Head of caudate nucleus (tissue), 42 donors: Measurements from ENCODE around the gene PRPF6.
A peak's percentile ranks its signal among the peaks of the same experiment; 100 is the strongest.
"Not testable (repeated sequence)": the region's sequence is repeated elsewhere in the genome, so short reads cannot be mapped to it uniquely, and the experiment has no call there.

ENCODE experiments used
- DNase-seq, 42 donors: peaks; one replicate each; pipeline versions ENCODE4 v3.0.0 to v3.0.0-alpha.2; 2020 to 2021; ENCODE audit warnings: mixed read lengths in 7 of 42
- intact Hi-C: fragments of 100-400 bp; cut with DNase I; formaldehyde crosslinking; loops from one replicate; pipeline ENCODE4 v1.15.0; 2022

Gene PRPF6

GRCh38 chr20:63968928-63969760 is 11.8 kb upstream of the PRPF6 start:
- intact Hi-C loops, result no loop called here
- peak in 9 of 42 donors; percentile 4 to 62 (median 40) for DNase-seq

GRCh38 chr20:63969838-63970713 is 10.9 kb upstream of the PRPF6 start, which contains the start of gene ZNF512B:
Gene ZNF512B (minus strand): TSS chr20:63969930. CDS start chr20:63967950, 1,980 bp downstream.
- peak in 32 of 42 donors; percentile 47 to 84 (median 68) for DNase-seq
- intact Hi-C loops, result loop anchor here (5.0 kb wide), 1 partner anchor 428 kb away; no protein-coding TSS in a partner anchor

DNA sequence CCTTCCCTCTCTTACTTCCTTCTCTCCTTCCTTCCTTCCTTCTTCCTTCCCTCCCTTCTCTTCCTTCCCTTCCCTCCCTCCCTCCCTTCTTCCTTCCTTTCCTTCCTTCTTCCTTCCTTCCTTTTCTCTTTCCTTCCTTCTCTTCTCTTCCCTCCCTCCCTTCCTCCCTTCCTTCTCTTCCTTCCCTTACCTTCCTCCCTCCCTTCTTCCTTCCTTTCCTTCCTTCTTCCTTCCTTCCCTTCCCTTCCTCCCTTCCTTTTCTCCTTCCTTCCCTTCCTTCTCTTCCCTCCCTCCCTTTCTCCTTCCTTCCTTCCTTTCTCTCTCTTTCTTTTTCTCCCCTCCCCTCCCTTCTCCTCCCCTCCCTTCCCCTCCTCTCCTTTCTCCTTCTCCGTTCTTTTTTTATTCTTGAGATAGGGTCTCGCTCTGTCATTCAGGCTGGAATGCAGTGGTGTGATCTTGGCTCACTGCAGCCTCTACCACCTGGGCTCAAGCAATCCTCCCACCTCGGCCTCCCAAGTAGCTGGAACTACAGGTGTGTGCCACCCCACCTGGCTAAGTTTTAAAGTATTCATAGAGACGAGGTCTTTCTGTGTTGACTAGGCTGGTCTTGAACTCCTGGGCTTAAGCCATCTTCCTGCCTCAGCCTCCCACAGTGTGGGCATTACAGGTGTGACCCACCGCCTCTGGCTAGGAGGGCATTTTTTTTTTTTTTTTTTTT is 10.1 kb upstream of the PRPF6 start:
- DNase-seq, result peak in 1 of 42 donors; percentile 10
- intact Hi-C loops, result loop anchor here (5.0 kb wide), 1 partner anchor 429 kb away; no protein-coding TSS in a partner anchor

- intact Hi-C loops, result loop anchor here (5.0 kb wide), 1 partner anchor 430 kb away; no protein-coding TSS in a partner anchor
- DNase-seq, result peak in 1 of 42 donors; percentile 8
These were observed 9.0 kb upstream of the PRPF6 start for GRCh38 chr20:63971960-63972311.

DNA sequence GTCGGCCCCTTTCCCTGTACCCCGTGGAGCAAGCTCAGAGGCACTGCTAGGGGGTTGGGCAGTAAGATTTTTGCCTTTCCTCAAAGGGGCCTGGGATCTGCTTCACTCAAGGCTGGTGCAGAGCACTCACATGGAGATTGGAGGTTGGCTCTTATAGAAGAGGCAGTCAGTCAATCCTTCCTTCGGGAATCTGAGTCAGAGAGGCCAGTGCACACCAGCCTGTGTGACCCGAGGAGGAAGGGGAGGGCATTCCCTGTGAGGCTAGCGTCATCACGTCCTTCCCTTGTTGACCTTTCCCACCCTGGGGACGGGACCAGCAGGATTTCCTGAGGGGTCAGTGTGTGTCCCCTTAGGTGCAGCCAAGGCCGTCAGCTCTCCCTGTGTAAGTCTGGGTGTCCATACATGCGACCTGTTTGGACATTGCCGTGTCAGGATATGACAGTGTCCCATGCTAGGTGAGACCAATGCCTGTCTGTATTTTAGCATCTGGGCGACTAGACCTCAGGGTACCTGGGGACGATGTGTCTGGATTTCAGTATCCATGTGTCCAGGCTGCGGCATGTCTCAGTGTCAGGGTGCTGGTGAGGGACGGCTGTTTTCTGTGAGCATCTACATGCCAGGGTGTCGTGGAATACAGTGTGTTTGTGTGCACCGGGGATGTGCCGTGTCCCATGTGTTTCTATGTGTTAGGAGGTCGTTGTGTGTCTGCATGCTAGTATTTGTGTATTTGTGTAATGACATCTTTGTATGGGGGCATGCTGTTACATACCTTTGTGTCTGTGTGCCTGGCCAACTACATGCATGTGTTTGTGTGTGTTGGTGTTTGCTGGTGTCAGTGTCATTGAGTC is 8.4 kb upstream of the PRPF6 start:
- peak in 1 of 42 donors; percentile 15 for DNase-seq
- intact Hi-C loops, result loop anchor here (5.0 kb wide), 1 partner anchor 430 kb away; no protein-coding TSS in a partner anchor

DNA sequence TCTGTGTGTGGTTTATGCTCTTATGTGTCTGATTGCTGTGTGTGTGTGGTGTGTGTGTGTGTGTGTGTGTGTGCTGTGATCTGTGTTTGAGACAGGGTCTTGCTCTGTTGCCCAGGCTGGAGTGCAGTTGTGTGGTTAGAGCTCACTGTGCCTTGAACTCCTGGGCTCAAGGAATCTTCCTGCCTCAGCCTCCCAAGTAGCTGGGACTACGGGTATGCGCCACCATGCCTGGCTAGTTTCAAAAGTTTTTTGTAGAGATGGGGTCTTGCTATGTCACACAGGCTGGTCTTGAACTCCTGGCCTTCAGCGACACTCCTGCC is 7.8 kb upstream of the PRPF6 start:
- intact Hi-C loops, result loop anchor here (5.0 kb wide), 1 partner anchor 431 kb away; no protein-coding TSS in a partner anchor
- DNase-seq, result peak in 1 of 42 donors; percentile 14

DNA sequence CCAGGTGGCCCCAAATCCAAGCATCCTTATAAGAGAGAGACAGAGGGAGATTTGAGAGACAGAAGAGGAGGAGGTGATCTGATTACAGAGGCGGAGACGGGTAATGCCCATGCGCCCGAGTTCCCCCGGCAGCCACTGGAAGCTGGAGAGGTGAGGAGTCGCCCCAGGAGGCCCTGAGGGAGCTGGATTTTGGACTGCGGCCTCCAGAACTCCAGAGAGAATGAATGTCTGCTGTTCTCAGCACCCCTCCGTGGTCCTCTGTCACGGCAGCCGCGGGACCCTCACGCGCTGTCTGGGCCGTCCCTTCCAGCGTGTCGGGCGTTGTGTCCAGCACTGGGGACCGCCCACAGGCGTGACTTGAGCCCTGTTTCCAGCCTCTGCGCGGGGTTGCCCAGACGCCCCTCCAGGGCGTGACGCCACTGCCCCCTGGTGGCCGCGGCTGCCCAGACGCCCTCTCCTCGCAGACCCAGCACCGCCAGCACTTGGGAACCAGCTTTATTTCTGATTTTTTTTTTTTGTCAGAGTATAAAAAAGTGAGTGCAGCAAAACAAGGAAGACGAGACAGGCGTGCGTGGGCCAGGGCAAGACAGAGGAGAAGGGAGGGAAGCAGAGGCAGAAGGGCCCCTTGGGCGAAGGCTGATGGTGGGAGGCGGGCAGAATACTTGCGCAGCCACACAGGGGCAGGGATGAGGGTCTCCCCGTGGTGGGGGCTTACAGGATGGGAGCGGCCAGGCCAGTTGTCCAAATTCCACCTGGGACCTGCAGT is 7.1 kb upstream of the PRPF6 start:
- intact Hi-C loops, result loop anchor here (2.0 to 5.0 kb wide), 2 partner anchors 187 to 432 kb away; no protein-coding TSS in a partner anchor
- peak; percentile 66 to 94 (median 87) for DNase-seq

DNA sequence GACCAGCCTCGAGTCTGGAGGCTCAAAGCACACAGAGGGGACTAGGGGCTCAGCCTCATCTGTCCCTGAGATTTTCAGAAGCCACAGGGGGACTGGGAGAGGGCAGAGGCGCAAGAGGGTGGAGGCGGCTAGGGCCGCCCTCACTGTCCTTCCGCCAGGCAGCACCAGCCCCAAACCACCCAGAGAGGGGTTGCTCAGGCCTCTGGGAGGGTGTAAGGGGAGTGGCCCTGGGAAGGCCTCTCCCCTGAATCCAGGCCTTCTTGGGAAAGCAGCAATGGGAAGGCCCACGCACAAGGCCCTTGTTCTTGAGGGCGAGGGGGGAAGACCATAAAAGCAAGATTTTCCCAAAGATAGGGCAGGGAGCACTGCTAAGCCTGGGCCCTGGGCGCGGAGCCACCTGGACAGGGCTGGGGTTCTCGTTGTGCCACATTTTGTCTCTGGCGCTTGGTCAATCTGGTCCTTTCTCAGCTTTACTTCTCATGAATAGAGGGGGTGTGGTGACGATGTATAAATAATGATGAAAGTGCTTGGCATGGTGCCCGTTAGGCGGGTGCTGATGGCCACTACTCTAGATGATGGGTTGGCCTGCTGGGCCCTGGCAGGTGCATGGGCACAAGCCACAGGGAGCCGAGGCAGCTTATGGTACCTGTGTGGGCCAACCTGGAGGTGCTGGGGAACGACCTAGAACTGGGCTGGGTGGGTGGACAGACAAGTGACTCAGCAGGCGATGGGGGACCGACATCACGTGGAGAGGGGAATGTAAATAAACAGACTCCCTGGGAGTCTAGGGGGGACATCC is 6.3 kb upstream of the PRPF6 start:
- peak in 1 of 42 donors; percentile 17 for DNase-seq
- intact Hi-C loops, result loop anchor here (2.0 to 5.0 kb wide), 2 partner anchors 188 to 432 kb away; no protein-coding TSS in a partner anchor

- DNase-seq, result not testable (repeated sequence)
These were observed 4.4 kb upstream of the PRPF6 start for GRCh38 chr20:63976511-63976910.

DNA sequence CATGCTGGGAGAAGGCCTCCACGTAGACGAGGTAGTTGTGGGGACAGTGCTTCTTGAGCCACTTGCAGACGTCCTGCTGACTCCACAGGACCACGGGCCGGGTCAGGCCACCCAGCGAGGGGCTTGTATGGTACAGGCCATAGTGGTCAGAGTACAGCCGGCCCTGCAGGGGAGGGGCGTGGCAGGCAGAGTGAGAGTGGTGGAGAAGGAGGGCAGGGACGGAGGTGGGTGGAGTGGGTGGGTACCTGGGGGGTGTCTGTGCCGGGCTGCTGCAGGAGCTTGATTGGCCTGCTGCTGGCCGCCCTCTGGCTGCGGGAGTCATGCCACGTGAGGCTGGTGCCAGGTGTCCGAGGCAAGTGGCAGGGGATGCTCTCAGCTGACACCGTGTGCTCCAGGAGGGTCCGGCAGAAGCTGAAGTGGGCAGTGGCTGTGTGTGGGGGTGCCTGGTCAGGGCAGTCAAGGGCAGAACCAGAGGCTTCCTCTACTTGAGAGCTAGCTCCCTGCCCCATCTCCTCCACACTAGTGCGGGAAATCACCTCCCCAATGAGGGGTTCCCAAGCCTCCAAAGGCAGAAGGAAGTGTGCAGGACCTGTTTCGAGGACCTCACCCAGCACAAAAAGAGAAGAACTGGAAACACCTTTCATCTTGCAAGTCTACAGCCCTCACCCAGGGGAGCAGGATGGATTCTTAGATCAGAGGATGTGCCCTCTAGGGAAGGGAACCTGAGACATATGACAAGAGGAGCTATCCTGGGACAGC is 3.8 kb upstream of the PRPF6 start:
- intact Hi-C loops, result no loop called here
- peak in 1 of 42 donors; percentile 9 for DNase-seq

More at GRCh38 chr20:63976511-63976910, 4.4 kb upstream of the PRPF6 start:
- intact Hi-C loops, result not testable (repeated sequence)

- intact Hi-C loops, result no loop called here
- DNase-seq, result peak in 6 of 42 donors; percentile 39 to 73 (median 57)
These were observed 3.1 kb upstream of the PRPF6 start for GRCh38 chr20:63977739-63978276.

GRCh38 chr20:63978319-63979228 is 2.4 kb upstream of the PRPF6 start:
- DNase-seq, result peak in 19 of 42 donors; percentile 13 to 67 (median 46)
- intact Hi-C loops, result no loop called here

- intact Hi-C loops, result no loop called here
- DNase-seq, result no peak
These were observed 1.7 kb upstream of the PRPF6 start for GRCh38 chr20:63979229-63979556.

GRCh38 chr20:63979557-63980316 is 1.2 kb upstream of the PRPF6 start, which contains the start of gene SAMD10:
Gene SAMD10 (minus strand): TSS chr20:63979642. CDS start chr20:63979467, 175 bp downstream.
- DNase-seq, result peak; percentile 51 to 93 (median 79)
- intact Hi-C loops, result no loop called here
